GM12865 (cell line): ENCODE data around the gene PRRC2C.
"Not testable (repeated sequence)": the region's sequence is repeated elsewhere in the genome, so short reads cannot be mapped to it uniquely, and the experiment has no call there.

Source experiments
- DNase-seq: peaks from one replicate; pipeline ENCODE4 v3.0.0; 2010; ENCODE audit warnings: low read depth
- H3K4me3 ChIP-seq: 2 replicates; pipeline ENCODE4 v1.5.1; 2011; ENCODE audit warnings: mild to moderate bottlenecking, low read depth, low read length, control low read depth
- CTCF ChIP-seq: IDR thresholded peaks from 2 replicates; pipeline ENCODE4 v1.5.1; 2011; ENCODE audit warnings: low read length, control low read depth, low read depth, inconsistent platforms; ENCODE audit not compliant: insufficient read depth; ENCODE audit errors: missing control alignments

PRRC2C gene

DNA sequence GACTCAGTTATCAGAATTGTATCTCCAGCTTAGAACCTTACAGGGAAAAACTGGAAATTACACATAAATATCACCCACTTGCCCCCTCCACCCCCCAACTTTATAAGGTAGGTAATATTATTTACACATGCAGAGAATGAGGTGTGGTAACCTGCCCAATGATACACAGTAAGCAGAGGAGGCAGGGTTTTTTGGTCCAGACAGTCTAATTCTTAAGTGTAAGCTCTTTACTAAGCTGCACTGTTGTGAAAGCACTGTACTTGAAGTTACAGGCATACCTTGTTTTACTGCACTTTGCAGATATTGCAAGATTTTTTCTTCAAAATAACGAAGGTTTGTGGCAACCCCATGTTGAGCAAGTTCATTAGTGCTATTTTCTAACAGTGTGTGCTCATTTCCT, 111.9 kb downstream of the PRRC2C start:
- DNase-seq: no peak
- TF ChIP-seq CTCF: no peak
- no peak overlapping the region for H3K4me3 ChIP-seq

- DNase-seq, H3K4me3 ChIP-seq: not testable (repeated sequence)
Measured at GRCh38 chr1:171600310-171600709, 115.0 kb downstream of the PRRC2C start.

GRCh38 chr1:171600862-171601261, 115.5 kb downstream of the PRRC2C start:
- TF ChIP-seq CTCF: no peak
- no peak for DNase-seq
- no peak overlapping the region for H3K4me3 ChIP-seq

- not testable (repeated sequence) for H3K4me3 ChIP-seq, DNase-seq
Measured at GRCh38 chr1:171603042-171603441, 117.7 kb downstream of the PRRC2C start.

DNA sequence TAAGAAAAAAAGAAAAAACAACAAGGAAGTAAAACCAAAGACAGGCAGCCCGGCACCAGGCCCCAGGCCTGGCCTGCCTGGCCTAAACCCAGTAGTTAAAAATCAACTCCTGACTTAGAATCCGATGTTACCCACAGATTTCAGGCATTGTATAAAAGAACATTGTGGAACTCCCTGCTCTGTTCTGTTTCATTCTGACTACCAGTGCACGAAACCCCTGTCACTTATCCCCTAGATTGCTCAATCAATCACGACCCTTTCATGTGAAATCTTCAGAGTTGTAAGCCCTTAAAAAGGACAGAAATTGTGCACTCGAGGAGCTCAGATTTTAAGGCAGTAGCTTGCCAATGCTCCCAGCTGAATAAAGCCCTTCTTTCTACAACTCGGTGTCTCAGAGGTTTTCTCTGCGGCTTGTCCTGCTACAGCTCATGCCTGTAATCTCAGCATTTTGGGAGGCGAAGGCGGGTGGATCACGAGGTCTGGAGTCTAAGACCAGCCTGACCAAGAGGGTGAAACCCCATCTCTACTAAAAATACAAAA, 121.1 kb downstream of the PRRC2C start:
- H3K4me3 ChIP-seq: no peak overlapping the region
- peak; percentile 43 for DNase-seq
- TF ChIP-seq CTCF: no peak

DNA sequence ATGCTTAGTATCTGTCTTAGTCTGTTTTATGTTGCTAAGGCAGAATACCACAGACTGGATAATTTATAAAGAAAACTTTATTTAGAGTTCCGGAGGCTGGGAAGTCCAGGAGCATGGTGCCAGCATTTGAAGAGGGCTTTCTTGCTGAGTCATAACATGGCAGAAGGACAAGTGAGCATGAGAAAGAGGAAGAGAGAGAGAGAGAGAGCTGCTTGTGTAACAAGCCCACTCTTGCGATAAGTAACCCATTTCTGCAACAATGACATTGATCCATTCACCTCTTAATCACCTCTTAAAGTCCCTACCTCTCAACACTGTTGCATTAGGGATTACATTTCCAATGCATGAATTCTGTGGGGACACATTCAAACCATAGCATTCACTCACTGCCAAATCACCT, 125.1 kb downstream of the PRRC2C start:
- DNase-seq: peak; percentile 33
- TF ChIP-seq CTCF: no peak

GRCh38 chr1:171611306-171611705, 126.0 kb downstream of the PRRC2C start:
- no peak for DNase-seq
- no peak for TF ChIP-seq CTCF
- H3K4me3 ChIP-seq: no peak overlapping the region

More for the DNA sequence above, 125.1 kb downstream of the PRRC2C start:
- H3K4me3 ChIP-seq: no peak overlapping the region

DNA sequence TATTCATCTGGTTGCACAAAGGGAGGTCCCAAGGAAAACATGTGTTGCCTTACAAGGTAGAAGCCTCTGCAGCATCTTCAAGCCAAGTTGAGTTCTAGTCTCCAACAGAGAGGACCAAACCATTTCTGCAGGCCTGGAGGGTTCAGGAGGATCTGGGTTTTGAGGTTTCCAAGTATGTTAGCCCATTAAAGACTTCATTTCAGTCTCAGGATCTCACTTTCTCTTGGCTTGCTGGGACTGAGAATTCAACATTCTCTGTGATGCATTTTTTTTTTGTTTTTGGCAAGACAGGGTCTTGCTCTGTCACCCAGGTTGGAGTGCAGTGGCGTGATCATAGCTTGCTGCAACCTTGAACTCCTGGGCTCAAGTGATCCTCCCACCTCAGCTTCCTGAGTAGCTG, 128.0 kb downstream of the PRRC2C start:
- no peak for TF ChIP-seq CTCF
- DNase-seq: no peak
- H3K4me3 ChIP-seq: no peak overlapping the region

DNA sequence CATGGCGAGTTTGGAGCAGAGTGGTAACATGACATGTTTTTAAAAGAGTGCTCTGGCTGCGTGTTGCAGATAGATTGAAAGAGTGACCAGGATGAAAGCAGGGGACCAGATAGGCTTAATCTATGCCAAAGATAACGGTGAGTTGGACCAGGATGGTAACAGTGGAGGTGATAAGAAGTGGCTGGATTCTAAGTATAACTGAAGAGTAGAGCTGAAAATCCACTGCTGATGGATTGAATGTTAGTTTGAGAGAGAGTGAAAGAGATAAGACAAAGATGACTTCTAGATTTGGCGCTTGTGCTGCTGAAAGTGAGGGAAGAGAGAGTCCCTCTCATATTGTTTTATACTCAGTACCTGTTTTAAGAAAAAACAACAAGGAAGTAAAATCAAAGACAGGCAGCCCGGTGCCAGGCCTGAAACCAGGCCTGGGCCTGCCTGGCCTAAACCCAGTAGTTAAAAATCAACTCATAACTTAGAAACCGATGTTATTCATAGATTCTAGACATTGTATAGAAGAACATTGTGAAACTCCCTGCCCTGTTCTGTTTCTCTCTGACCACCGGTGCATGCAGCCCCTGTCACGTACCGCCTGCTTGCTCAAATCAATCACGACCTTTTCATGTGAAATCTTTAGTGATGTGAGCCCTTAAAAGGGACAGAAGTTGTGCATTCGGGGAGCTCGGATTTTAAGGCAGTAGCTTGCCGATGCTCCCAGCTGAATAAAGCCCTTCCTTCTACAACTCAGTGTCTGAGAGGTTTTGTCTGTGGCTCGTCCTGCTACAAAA, 130.0 kb downstream of the PRRC2C start:
- H3K4me3 ChIP-seq: not testable (repeated sequence)
- peak; percentile 46 for DNase-seq
